SK-N-SH treated with all-trans-retinoic acid at 6 μM for 48 hours (cell line): Measurements from ENCODE around the gene PDCD7.

ENCODE experiments used
- ARNTL ChIP-seq: fragments of 450-650 bp; formaldehyde crosslinking; IDR thresholded peaks from 2 replicates; pipeline ENCODE4 v1.5.0; 2020; ENCODE audit warnings: low read depth, mild to moderate bottlenecking, moderate library complexity, borderline replicate concordance
- CREB5 ChIP-seq: fragments of 250-450 bp; sonication (Bioruptor Pico); IDR thresholded peaks from 2 replicates; pipeline ENCODE4 v1.5.1; 2020; ENCODE audit warnings: low read depth, mild to moderate bottlenecking, moderate library complexity
- ESRRG ChIP-seq: fragments of 250-450 bp; sonication (Bioruptor Pico); IDR thresholded peaks from 2 replicates; pipeline ENCODE4 v1.6.1; 2021; ENCODE audit warnings: mild to moderate bottlenecking
- PATZ1 ChIP-seq: fragments of 250-450 bp; sonication (Bioruptor Pico); IDR thresholded peaks from 2 replicates; pipeline ENCODE4 v1.8.0; 2020; ENCODE audit warnings: mild to moderate bottlenecking, moderate library complexity, borderline replicate concordance
- POU6F1 ChIP-seq: fragments of 250-450 bp; sonication (Bioruptor Pico); IDR thresholded peaks from 2 replicates; pipeline ENCODE4 v1.8.0; 2021; ENCODE audit warnings: low read depth, mild to moderate bottlenecking, moderate library complexity, borderline replicate concordance
- RARB ChIP-seq: fragments of 250-450 bp; sonication (Bioruptor Pico); IDR thresholded peaks from 2 replicates; pipeline ENCODE4 v1.8.0; 2021; ENCODE audit warnings: mild to moderate bottlenecking, moderate library complexity
- ZFP30 ChIP-seq: fragments of 450-650 bp; formaldehyde crosslinking; IDR thresholded peaks from 2 replicates; pipeline ENCODE4 v1.5.0; 2022; ENCODE audit warnings: mild to moderate bottlenecking, moderate library complexity
- TF ChIP-seq, protein P1 (sequence below): fragments of 250-450 bp; sonication (Bioruptor Pico); IDR thresholded peaks from 2 replicates; pipeline ENCODE4 v1.5.0; 2020; ENCODE audit warnings: mild to moderate bottlenecking, moderate library complexity

DNA sequence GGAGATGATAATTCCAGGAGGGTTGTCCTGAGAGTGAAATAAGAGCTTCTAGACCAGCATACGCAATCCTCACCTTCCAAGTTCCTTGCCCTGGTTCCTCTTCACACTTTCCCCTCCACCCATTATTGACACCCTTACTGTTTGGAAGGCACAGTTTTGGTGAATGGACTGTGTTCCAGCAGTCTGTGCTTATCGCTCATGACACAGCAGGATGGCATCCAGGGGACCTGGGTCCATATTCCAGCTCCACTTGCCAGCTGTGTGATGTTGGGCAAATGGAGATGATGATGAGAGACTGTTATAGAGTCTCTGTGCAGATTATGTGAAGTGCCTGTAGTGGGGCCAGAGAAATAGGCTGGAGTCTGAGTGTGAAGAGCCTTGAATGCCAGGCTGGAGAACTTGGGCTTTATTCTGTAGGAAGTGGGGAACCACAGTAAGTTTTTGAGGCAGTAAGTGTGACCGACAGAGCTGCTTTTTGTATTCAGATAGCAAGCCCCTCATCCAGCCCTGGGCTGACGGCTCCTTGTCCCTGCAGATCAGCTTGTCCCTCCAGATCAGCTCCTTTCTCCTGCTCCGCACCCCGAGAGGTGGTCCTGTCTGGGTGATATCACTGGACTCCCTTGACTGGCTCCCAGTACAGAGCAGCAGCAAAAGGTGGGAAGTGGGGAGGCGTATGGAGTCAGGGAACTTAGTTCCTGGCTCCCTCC, 49.0 kb downstream of the PDCD7 start:
- TF ChIP-seq ZFP30 (CRISPR knock-in tag) (no peak), CREB5 (CRISPR knock-in tag) (no peak), POU6F1 (CRISPR knock-in tag) (no peak), ARNTL (CRISPR knock-in tag) (no peak), RARB (CRISPR knock-in tag) (no peak), ESRRG (CRISPR knock-in tag) (no peak), PATZ1 (CRISPR knock-in tag) (no peak)
- TF ChIP-seq, protein P1, sequence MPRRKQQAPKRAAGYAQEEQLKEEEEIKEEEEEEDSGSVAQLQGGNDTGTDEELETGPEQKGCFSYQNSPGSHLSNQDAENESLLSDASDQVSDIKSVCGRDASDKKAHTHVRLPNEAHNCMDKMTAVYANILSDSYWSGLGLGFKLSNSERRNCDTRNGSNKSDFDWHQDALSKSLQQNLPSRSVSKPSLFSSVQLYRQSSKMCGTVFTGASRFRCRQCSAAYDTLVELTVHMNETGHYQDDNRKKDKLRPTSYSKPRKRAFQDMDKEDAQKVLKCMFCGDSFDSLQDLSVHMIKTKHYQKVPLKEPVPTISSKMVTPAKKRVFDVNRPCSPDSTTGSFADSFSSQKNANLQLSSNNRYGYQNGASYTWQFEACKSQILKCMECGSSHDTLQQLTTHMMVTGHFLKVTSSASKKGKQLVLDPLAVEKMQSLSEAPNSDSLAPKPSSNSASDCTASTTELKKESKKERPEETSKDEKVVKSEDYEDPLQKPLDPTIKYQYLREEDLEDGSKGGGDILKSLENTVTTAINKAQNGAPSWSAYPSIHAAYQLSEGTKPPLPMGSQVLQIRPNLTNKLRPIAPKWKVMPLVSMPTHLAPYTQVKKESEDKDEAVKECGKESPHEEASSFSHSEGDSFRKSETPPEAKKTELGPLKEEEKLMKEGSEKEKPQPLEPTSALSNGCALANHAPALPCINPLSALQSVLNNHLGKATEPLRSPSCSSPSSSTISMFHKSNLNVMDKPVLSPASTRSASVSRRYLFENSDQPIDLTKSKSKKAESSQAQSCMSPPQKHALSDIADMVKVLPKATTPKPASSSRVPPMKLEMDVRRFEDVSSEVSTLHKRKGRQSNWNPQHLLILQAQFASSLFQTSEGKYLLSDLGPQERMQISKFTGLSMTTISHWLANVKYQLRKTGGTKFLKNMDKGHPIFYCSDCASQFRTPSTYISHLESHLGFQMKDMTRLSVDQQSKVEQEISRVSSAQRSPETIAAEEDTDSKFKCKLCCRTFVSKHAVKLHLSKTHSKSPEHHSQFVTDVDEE = no peak
